Gastroesophageal sphincter (tissue), 3 donors: ENCODE data around the gene CGNL1.

Experiments
- EP300 ChIP-seq: sonication (generic); formaldehyde crosslinking; IDR thresholded peaks from one replicate; pipeline ENCODE4 v1.6.1; 2017; ENCODE audit warnings: antibody characterized with exemption, mild to moderate bottlenecking
- POLR2A ChIP-seq, 2 donors: fragments of 450-650 bp; IDR thresholded peaks; one replicate each; pipeline ENCODE4 v1.6.1; 2017; ENCODE audit warnings: antibody characterized with exemption in 2 of 2, mild to moderate bottlenecking in 2 of 2, moderate library complexity in 1 of 2
- POLR2AphosphoS5 ChIP-seq: sonication (generic); formaldehyde crosslinking; IDR thresholded peaks from one replicate; pipeline ENCODE4 v1.6.1; 2017; ENCODE audit warnings: antibody characterized with exemption
- TF ChIP-seq, protein P1 (sequence below), 4 experiments: fragments of 200-600 bp in 2 of 4; fragments of 450-650 bp in 2 of 4; sonication (generic) in 1 of 4; IDR thresholded peaks; one replicate each; pipeline ENCODE4 v1.5.1; 2017 to 2019; ENCODE audit warnings: antibody characterized with exemption in 4 of 4, mild to moderate bottlenecking in 2 of 4, moderate library complexity in 2 of 4

DNA sequence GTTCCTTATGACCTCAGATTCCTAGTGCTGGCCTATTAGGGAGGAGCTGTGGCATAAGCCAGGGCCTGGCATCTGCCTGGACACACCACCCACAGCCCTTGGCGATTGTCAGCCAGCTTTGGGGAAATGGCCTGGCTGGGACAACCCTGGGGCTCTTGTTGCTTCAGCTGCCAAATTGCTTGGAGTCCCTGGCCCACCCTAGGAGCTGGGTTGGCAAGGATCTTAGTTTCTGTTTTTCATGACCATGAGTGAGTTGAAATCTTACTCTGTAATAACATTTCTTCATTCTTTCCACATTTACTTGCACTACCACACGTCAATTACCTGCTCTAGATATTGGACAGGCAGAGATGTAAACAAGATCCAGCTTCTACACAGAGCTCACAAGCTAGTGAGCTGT, 213.4 kb downstream of the CGNL1 start:
- TF ChIP-seq, protein P1, sequence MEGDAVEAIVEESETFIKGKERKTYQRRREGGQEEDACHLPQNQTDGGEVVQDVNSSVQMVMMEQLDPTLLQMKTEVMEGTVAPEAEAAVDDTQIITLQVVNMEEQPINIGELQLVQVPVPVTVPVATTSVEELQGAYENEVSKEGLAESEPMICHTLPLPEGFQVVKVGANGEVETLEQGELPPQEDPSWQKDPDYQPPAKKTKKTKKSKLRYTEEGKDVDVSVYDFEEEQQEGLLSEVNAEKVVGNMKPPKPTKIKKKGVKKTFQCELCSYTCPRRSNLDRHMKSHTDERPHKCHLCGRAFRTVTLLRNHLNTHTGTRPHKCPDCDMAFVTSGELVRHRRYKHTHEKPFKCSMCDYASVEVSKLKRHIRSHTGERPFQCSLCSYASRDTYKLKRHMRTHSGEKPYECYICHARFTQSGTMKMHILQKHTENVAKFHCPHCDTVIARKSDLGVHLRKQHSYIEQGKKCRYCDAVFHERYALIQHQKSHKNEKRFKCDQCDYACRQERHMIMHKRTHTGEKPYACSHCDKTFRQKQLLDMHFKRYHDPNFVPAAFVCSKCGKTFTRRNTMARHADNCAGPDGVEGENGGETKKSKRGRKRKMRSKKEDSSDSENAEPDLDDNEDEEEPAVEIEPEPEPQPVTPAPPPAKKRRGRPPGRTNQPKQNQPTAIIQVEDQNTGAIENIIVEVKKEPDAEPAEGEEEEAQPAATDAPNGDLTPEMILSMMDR (IDR thresholded peaks at IDR 0.05), result no peak
- no peak for TF ChIP-seq EP300
- no peak for TF ChIP-seq POLR2A (IDR thresholded peaks at IDR 0.05)
- TF ChIP-seq POLR2AphosphoS5, result no peak
